Hippocampal formation (tissue), 2 donors: ENCODE results near the gene C1QL4.

ENCODE experiments used
- DNase-seq, 2 donors: peaks; one replicate each; lab custom pipeline; 2025; lab: John Stamatoyannopoulos, UW

C1QL4 gene

GRCh38 chr12:49347311-49348193 is 10.6 kb upstream of the C1QL4 start:
- peak; percentile 76 to 89 for DNase-seq

DNA sequence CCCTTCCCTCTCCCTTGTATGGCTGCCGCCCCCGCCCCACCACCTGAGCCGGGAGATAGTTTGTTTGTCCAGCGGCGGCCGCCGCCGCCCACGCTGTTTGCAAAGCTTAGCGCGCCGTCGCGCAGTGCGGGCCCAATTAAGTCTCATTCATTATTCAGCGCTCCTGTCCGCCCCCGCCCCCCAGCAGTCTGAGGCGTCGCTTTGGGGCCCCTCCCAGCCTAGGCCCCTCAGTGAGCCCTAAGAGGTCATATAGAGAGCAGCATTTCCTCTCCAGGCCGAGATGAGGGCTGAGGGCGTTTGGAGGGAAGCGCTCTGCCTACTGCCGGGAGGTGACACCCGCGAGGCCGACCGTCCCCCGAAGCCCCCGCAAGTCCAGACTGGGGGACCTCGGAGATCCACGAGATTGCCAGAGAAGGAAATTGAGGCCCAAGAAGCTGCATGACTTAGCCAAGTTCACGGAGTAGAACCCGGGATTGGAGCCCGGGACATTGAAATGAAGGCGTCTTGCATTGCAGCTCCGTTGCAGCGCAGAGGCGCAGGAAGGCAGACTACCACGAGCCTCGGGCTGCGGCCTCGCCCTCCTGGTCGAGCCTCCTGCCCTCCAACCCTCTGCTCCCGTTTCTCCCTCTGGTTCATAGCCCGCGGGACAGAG is 9.8 kb upstream of the C1QL4 start, which contains the start of gene DNAJC22:
DNAJC22 (plus strand) TSS at position 230 of the 652 bp plus-strand sequence. CDS start 1,985 bp downstream, outside the sequence.
- no peak for DNase-seq

- DNase-seq = no peak
Observed at GRCh38 chr12:49345825-49346658, 9.1 kb upstream of the C1QL4 start.

DNA sequence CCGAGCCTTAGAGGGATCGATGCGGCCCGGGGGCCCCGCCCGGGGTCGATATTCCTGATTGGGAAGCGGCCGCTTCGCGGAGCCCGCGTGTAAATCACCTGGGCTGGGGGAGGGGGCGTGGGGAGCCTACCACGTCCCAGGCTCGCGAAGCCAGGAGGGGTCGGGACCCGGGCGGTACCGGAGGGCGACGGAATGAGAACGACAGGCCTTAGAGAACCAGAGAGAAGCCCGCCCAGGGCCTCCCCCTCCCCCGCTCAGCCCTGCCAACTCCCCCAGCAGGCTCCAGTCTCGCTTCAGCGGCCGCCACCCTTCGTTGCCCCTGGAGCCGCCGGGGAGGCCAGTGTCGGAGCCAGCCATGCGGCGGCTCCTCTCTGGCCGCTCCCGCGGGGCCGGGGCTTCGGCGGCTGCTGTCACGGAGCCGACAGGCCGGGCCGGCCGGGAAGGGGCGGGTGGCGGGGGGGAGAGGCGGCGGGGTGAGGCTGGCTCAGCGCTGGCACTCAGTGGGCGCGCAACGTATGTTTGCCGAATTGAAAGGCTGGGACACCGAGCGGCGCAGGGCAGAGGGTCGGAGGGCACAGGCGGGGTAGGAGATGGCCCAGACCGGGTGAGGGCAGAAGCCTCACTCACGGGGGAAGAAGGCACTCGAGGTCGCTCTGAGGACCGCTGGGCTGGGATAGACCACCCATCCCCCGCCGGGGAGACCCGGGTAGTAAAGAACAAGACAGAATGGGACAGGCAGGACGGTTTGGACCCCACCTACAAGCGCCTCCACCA is 8.2 kb upstream of the C1QL4 start:
- no peak for DNase-seq

DNA sequence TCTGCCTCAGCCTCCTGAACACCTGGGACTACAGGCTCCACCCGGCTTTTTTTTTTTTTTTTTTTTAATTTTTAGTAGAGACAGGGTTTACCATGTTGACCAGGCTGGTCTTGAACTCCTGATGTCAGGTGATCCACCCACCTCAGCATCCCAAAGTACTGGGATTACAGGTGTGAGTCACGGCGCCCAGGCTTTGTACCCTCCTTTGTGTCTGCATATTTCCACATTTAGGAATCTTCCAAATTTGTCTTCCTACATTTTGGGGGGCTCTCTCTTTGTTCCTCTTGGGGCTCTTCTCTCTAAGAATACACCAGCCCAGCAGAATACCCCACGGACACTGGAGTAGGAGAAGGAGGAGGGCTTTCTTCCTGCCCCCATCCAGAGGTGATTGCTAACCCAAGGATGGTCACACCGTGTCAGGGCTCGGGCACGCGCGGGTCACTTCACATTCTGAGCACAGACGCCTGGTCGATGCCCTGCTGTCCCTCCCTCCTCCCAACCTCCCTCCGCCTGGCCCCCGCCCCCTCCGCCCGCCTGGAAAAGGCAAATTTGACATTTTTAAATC is 7.6 kb upstream of the C1QL4 start:
- DNase-seq = no peak

- DNase-seq = no peak
Observed at GRCh38 chr12:49342914-49343731, 6.1 kb upstream of the C1QL4 start.

DNA sequence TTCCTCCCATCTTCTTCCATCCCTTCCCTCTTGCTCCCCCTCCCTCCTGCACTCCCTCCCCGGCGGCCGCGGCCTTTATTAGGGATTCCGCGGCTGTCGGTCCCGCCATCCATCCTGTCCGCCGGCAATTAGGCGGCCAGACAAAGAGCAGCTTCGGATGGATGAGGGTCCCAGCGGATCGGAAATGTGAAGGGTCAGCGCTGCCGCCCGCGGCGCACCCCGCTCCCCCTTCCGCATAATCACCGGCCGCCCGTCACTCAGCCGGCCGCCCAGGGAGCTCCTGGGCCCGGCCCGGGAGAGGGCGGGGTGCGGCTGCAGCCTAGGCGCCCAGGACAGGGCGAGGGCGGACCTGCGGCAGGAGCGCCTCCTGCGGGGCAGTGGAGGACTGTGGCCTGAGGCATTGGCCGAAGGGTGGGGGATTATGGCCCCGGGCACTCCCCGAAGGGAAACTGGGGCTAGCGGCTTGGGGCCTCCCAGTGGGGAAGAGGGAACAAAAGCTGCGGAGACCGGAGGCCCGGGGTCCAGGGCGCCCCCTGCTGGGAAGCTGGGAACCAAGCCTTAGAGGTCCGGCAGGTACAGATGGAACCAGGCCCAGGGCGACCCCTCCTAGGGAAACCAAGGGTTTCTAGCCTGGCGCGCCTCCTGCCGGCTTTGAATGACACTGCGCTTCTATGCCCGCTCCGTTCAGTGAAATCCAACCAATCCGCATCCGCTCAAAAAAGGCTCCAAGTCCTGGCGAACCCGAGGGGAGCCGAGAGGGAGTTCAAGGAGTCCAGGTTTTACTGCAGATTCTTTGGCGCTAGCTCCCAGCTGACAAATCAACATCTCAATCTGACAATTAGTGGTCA is 5.3 kb upstream of the C1QL4 start:
- peak; percentile 50 to 53 for DNase-seq

DNA sequence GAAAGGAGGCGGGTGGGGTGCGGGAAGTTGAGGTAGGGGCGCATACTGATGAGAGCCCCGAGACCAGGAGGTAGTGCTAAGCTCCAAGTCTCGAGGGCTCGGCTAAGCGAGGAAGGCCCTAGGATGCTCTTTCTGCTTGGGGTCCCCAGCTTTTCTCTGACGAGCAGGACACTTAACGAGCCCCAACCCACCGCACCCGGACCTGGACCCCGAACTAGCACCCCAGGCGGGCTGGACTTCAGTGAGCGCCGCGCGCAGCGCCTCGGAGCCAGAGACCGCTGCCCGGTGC is 4.7 kb upstream of the C1QL4 start:
- DNase-seq = no peak

GRCh38 chr12:49340971-49341776 is 4.2 kb upstream of the C1QL4 start:
- no peak for DNase-seq

- DNase-seq = no peak
Observed at GRCh38 chr12:49340095-49340870, 3.3 kb upstream of the C1QL4 start.

DNA sequence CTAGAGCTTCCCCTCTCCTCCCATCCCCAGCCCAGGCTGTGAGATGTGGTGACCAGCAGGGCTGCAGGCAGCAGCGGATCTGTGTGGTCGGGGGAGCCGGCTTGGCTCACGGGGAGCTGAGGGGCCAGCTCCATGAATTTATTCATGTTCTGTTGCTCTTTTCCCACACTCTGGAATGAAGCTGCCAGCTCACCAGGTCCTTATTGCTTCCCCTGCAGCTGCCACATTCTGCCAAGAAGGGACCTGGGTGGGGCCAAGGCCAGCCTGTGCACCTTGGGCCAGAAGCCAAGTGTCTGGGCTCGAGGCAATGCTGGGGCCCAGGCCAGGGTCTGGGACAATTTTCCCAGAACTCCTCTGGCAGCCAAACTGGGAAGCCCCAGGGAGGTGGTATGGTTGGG is 2.5 kb upstream of the C1QL4 start:
- DNase-seq = no peak

DNA sequence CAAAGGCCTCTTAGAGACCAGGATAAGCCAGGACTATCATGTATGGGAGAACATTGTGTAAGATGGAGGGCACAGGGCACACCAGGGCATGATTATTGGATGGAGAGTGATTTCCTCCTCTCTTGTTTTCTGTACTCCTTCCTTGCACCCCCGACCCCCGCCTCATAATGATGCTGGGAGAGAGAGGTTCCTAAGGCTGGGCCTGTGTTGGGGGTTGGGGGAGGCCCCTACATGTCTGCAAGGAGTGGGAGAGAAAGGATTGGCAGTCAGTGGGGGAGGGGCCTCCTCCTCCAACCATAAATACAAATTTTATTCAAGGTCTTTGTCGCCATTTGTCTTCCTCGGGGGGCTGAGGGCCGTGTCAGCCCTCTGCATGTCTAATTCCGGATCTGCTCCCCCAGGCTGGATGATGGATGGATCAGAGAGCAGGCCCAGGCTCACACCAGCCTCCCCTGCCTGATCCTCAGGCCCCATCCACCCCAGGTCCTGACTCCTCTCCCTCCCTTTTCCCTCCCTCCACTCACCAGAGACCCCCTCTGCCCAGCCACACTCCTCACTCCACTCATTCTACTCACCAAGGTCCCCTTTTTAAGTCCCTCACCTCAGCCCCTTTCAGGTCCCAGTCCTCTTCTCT is 2.0 kb upstream of the C1QL4 start:
- DNase-seq = no peak

DNA sequence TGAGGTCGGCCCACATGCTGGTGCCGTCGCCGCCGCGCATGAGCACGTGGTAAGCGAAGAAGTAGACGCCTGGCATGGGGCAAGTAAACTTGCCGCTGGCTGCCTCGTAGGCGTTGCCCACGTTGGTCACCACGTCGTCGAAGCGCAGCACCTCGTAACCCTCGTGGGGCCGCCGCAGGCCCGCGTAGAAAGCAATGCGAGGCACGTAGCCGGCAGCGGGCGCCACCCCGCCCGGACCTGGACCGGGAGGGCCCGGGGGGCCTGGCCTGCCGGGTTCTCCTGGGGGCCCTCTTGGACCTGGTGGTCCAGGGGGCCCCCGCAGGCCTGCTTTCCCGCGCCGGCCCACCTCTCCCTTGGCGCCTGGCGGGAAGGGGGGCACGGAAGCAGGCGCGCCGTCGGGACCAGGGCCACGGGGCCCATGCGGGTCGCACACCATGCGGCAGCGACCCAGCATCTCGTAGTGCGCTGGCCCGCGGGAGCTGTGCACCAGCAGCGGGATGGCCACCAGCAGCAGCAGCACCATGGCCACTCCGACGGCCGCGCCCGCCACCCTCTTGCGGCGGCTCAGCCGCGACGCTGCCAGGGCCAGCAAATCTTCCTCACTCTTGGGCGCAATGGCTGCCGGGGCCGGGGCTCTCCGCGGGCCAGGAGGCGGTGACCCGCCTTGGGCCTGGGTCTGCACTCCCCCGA is 888 bp downstream of the C1QL4 start:
- DNase-seq = no peak

DNA sequence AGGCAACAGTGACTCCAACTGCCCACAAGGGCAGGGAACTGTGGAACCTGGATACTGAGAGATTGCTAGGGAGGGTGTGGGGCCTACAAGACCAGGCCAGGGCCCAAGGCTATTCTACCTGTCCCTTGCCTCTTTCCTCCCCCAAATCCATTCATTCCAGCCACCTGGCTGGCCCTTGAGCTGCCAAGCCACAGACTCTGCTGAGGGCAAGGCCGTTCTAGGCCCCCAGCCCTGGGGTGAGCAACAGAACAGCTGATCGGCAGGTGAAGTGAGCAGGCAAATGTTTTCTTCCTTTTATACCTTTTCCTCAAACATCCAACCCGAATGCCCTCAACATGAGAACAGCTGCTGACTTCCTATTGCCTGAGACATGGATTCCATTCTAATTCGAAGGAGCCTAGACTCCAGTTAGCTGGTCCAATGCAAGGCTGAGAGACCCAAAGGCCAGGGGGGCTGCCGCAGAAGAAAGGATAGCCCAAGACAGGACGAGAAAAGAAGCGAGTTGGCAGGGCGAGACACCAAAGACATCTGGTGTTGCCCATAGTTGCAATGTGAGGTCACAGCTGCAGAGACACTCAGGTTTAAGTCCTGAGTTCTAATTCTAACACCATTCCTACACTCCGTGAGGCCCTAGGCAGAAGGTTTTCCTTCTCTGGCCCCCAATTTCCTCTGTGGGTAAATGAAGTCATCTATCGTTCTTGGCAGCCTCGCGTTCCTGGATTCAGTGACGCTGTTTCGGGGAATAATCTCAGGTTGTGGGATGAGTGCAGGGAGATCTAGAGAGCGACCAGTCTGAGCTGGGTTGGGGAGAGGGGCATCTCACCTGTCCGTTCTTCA is 1.7 kb downstream of the C1QL4 start:
- no peak for DNase-seq

- DNase-seq = no peak
Observed at GRCh38 chr12:49334681-49335080, 2.3 kb downstream of the C1QL4 start.

GRCh38 chr12:49334226-49334625 is 2.8 kb downstream of the C1QL4 start:
- DNase-seq = no peak
